Cardiac muscle cell (in vitro differentiated cells and primary cell): ENCODE measurements around the gene NDFIP2. TPM values are rescaled to one million over a fixed set of nuclear protein-coding genes. Genes with fewer than 3 reads are reported as not detected.

Experiments
- DNase-seq, 2 donors: peaks; one replicate each; pipeline versions ENCODE4 v3.0.0 to v3.0.0-alpha.2; 2010 to 2017; ENCODE audit warnings: low read depth in 1 of 2, low spot score in 1 of 2
- H3K27ac ChIP-seq: fragments of 200-600 bp; sonication (generic); 2 replicates; pipeline ENCODE4 v1.5.1; 2016
- H3K27me3 ChIP-seq: fragments of 200-600 bp; sonication (generic); 2 replicates; pipeline ENCODE4 v1.6.0; 2016; ENCODE audit warnings: control low read depth
- H3K36me3 ChIP-seq: fragments of 200-600 bp; sonication (generic); 2 replicates; pipeline ENCODE4 v1.5.1; 2016; ENCODE audit warnings: control low read depth
- H3K4me1 ChIP-seq: fragments of 200-600 bp; sonication (generic); 2 replicates; pipeline ENCODE4 v1.8.1; 2017; ENCODE audit warnings: low read depth, mild to moderate bottlenecking, mixed run types
- H3K4me3 ChIP-seq: fragments of 200-600 bp; sonication (generic); 2 replicates; pipeline ENCODE4 v1.5.1; 2016; ENCODE audit warnings: mild to moderate bottlenecking
- H3K9me3 ChIP-seq: fragments of 200-600 bp; sonication (generic); 2 replicates; pipeline ENCODE4 v1.5.1; 2017; ENCODE audit warnings: low read depth, mild to moderate bottlenecking, control low read depth
- CTCF ChIP-seq: IDR thresholded peaks from 2 replicates; pipeline ENCODE4 v1.5.1; 2012; ENCODE audit warnings: low read depth, mild to moderate bottlenecking, low read length
- polyA plus RNA-seq: library from polyadenylated mRNA; unstranded; fragments of >200 nt; fragmentation: Nextera tagmentation; extraction: Ambion mirVana; gene quantifications from 2 replicates; pipeline ENCODE4 v1.2.1, GENCODE V29; 2016
- total RNA-seq: library from RNA; depleted of rRNA; stranded (reverse); fragments of >200 nt; gene quantifications from 2 replicates; pipeline ENCODE4 v1.2.3, GENCODE V29; 2016

The NDFIP2 gene
- total and polyA plus RNA-seq, 2 experiments from 2014 or later: 26.8 to 37.3 TPM

- Histone ChIP-seq H3K27ac (no peak overlapping the region), H3K36me3 (peaks cover 7% of the 10 kb centered on the region), H3K9me3 (no peaks in the 10 kb centered on the region), H3K27me3 (no peaks in the 10 kb centered on the region), H3K4me3 (no peak overlapping the region), H3K4me1 (peaks cover 4% of the 10 kb centered on the region)
- DNase-seq: no peak
- no peak for TF ChIP-seq CTCF
These were observed 47.4 kb downstream of the NDFIP2 start for GRCh38 chr13:79528356-79528755.

- no peak for TF ChIP-seq CTCF
- no peak for DNase-seq
- Histone ChIP-seq H3K4me1 (peaks cover 4% of the 10 kb centered on the region), H3K4me3 (no peak overlapping the region), H3K27ac (no peak overlapping the region), H3K36me3 (peaks cover 6% of the 10 kb centered on the region), H3K9me3 (no peaks in the 10 kb centered on the region), H3K27me3 (no peaks in the 10 kb centered on the region)
These were observed 47.8 kb downstream of the NDFIP2 start for GRCh38 chr13:79528759-79529191.

DNA sequence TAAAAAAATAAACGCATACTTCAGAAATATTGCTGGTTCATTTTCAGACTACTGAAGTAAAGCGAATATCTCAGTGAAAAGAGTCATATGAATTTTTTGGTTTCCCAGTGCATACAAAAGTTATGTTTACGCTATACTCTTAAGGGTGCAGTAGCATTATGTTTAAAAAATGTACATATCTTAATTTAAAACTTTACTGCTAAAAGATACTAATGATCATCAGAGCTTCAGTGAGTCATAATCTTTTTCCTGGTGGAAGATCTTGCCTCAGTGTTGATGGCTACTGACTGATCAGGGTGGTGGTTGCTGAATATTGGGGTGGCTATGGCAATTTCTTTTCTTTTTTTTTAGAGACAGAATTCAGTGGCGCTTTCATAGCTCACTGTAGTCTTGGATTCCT is 48.9 kb downstream of the NDFIP2 start:
- TF ChIP-seq CTCF: no peak
- H3K4me3 ChIP-seq: no peak overlapping the region
- DNase-seq: no peak
- peaks cover 8% of the 10 kb centered on the region for H3K4me1 ChIP-seq
- H3K27me3 ChIP-seq: no peaks in the 10 kb centered on the region
- no peak overlapping the region for H3K27ac ChIP-seq
- H3K9me3 ChIP-seq: no peaks in the 10 kb centered on the region
- no peaks in the 10 kb centered on the region for H3K36me3 ChIP-seq

GRCh38 chr13:79530270-79530669 is 49.3 kb downstream of the NDFIP2 start:
- Histone ChIP-seq H3K4me1 (peaks cover 9% of the 10 kb centered on the region), H3K27me3 (no peaks in the 10 kb centered on the region), H3K36me3 (no peaks in the 10 kb centered on the region), H3K9me3 (no peaks in the 10 kb centered on the region), H3K4me3 (no peak overlapping the region), H3K27ac (no peak overlapping the region)
- no peak for TF ChIP-seq CTCF
- DNase-seq: no peak

DNA sequence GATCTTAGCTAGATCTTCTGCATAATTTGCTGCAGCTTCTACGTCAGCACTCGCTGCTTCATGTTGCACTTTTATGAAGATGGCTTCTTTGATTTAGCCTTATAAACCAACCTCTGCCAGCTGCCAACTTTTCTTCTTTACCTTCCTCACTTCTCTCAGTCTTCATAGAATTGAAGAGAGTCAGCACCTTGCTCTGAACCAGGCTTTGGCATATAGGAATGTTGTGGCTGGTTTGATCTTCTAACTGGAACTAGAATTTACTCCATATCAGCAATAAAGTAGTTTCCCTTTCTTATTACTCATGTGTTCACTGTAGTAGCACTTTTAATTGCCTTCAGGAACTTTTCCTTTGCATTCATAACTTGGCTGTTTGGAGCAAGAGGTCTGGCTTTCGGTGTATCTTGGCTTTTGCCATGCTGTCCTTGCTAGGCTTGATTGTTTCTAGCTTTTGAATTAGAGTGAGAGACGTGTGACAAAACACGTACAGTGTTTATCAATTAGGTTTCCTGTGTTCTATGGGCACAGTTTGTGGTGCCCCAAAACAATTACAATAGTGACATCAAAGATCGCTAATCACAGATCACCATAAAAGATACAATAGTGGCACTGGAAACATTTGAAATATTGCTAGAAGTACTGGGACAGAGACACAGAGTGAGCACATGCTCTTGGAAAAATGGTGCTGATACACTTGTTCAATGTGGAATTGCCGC is 50.7 kb downstream of the NDFIP2 start:
- no peak overlapping the region for H3K4me3 ChIP-seq
- H3K27ac ChIP-seq: no peak overlapping the region
- no peaks in the 10 kb centered on the region for H3K36me3 ChIP-seq
- no peaks in the 10 kb centered on the region for H3K27me3 ChIP-seq
- peaks cover 9% of the 10 kb centered on the region for H3K4me1 ChIP-seq
- no peaks in the 10 kb centered on the region for H3K9me3 ChIP-seq
- no peak for TF ChIP-seq CTCF
- DNase-seq: no peak

- Histone ChIP-seq H3K36me3 (no peaks in the 10 kb centered on the region), H3K27me3 (no peaks in the 10 kb centered on the region), H3K27ac (no peak overlapping the region), H3K9me3 (no peaks in the 10 kb centered on the region), H3K4me3 (no peak overlapping the region), H3K4me1 (peaks cover 5% of the 10 kb centered on the region)
- no peak for TF ChIP-seq CTCF
- no peak for DNase-seq
These were observed 51.6 kb downstream of the NDFIP2 start for GRCh38 chr13:79532576-79532975.
